Neural crest cell (in vitro differentiated cells): ENCODE results near the gene ADAMTS13. TPM values are rescaled to one million over a fixed set of nuclear protein-coding genes. Genes with fewer than 3 reads are reported as not detected.

Experiments used
- DNase-seq: peaks from one replicate; pipeline ENCODE4 v3.0.0; 2021; ENCODE audit warnings: low read depth, mixed read lengths, low spot score
- H3K27ac Mint-ChIP-seq: one replicate; pipeline ENCODE4 v1.8.0; 2021; ENCODE audit warnings: mild to moderate bottlenecking, mixed read lengths; ENCODE audit not compliant: unreplicated experiment
- H3K27me3 Mint-ChIP-seq: 2 replicates; pipeline ENCODE4 v1.8.0; 2021; ENCODE audit warnings: low read depth, mild to moderate bottlenecking, mixed read lengths
- H3K36me3 Mint-ChIP-seq: 2 replicates; pipeline ENCODE4 v1.8.0; 2021; ENCODE audit warnings: low read depth, mild to moderate bottlenecking, mixed read lengths
- H3K4me1 Mint-ChIP-seq: 2 replicates; pipeline ENCODE4 v1.8.0; 2021; ENCODE audit warnings: mixed read lengths
- H3K4me3 Mint-ChIP-seq: one replicate; pipeline ENCODE4 v1.8.0; 2021; ENCODE audit warnings: mild to moderate bottlenecking, mixed read lengths
- H3K9me3 Mint-ChIP-seq: 2 replicates; pipeline ENCODE4 v1.8.0; 2021; ENCODE audit warnings: mixed read lengths
- total RNA-seq: library from RNA; stranded (reverse); gene quantifications from 2 replicates; pipeline ENCODE4 v1.2.1, GENCODE V29; 2021
- TF ChIP-seq, protein P1 (sequence below): fragments of 200-600 bp; sonication (generic); conservative IDR thresholded peaks from 2 replicates; pipeline ENCODE4 v1.5.0; 2021; ENCODE audit warnings: antibody characterized with exemption, mild to moderate bottlenecking

Gene ADAMTS13
- total RNA-seq, 1 donor from 2014 or later: 6.0 TPM

DNA sequence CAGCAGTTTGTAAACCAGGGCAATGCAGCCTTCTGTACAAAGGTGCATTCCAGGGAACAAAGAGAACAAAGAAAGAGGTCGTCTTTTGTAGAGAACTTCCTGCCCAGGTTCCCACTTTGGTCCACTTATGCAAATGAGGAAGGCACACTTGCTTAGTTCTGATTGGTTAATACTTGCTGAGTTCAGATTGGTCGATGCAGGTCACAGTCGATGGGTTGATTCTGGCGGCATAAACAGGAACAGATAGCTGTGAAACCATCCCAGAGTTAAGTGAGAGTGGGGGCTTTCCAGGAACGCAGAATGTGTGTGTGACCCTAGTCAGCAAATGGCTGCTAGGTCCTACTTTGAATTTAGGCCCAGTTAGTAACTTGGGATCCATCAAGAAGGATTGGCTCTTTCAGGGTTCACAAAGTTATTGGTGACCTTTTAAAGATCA lies 1.8 kb upstream of the ADAMTS13 start:
- no peaks in the 10 kb centered on the region for H3K9me3 Mint-ChIP-seq
- TF ChIP-seq, protein P1, sequence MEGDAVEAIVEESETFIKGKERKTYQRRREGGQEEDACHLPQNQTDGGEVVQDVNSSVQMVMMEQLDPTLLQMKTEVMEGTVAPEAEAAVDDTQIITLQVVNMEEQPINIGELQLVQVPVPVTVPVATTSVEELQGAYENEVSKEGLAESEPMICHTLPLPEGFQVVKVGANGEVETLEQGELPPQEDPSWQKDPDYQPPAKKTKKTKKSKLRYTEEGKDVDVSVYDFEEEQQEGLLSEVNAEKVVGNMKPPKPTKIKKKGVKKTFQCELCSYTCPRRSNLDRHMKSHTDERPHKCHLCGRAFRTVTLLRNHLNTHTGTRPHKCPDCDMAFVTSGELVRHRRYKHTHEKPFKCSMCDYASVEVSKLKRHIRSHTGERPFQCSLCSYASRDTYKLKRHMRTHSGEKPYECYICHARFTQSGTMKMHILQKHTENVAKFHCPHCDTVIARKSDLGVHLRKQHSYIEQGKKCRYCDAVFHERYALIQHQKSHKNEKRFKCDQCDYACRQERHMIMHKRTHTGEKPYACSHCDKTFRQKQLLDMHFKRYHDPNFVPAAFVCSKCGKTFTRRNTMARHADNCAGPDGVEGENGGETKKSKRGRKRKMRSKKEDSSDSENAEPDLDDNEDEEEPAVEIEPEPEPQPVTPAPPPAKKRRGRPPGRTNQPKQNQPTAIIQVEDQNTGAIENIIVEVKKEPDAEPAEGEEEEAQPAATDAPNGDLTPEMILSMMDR: no peak
- H3K27me3 Mint-ChIP-seq: peaks cover 1% of the 10 kb centered on the region
- H3K4me1 Mint-ChIP-seq: peaks cover 26% of the 10 kb centered on the region
- H3K27ac Mint-ChIP-seq: no peak overlapping the region
- peak overlapping the region; percentile 64 for H3K4me3 Mint-ChIP-seq
- H3K36me3 Mint-ChIP-seq: no peaks in the 10 kb centered on the region
- DNase-seq: no peak

GRCh38 chr9:133423216-133423615 lies 1.0 kb downstream of the ADAMTS13 start:
- Mint-ChIP-seq H3K36me3 (peaks cover 6% of the 10 kb centered on the region), H3K9me3 (no peaks in the 10 kb centered on the region), H3K4me3 (peak overlapping the region; percentile 44), H3K27me3 (peaks cover 23% of the 10 kb centered on the region), H3K4me1 (peaks cover 13% of the 10 kb centered on the region), H3K27ac (no peak overlapping the region)
- no peak for DNase-seq
- TF ChIP-seq, protein P1: no peak

- no peak for DNase-seq
- Mint-ChIP-seq H3K4me1 (peaks cover 3% of the 10 kb centered on the region), H3K36me3 (peaks cover 6% of the 10 kb centered on the region), H3K27ac (no peak overlapping the region), H3K4me3 (no peak overlapping the region), H3K9me3 (no peaks in the 10 kb centered on the region), H3K27me3 (peaks cover 24% of the 10 kb centered on the region)
- TF ChIP-seq, protein P1: no peak
Measured at GRCh38 chr9:133424187-133424586, 2.0 kb downstream of the ADAMTS13 start.

DNA sequence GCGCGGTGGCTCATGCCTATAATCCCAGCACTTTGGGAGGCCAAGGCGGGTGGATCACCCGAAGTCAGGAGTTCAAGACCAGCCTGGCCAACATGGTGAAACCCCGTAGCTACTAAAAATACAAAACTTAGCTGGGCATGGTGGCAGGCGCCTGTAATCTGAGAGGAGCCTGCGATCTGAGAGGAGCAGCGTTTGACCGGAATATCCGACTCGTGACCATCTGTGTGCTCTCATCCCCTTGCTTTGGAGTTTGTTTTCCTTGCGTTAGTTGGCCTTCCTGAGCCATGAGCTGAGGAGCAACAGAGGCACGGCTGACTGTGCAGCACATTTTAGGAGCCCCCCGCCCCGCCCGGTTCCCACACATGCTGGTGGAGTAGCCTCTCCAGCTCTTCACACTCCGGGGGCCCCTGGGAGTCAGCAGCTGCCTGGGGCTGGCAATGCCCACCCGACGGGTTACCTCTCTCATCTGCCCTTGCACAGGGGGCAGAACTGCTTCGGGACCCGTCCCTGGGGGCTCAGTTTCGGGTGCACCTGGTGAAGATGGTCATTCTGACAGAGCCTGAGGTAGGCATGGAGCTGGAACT lies 3.0 kb downstream of the ADAMTS13 start:
- Mint-ChIP-seq H3K9me3 (no peaks in the 10 kb centered on the region), H3K4me3 (no peak overlapping the region), H3K27me3 (peaks cover 32% of the 10 kb centered on the region), H3K27ac (no peak overlapping the region), H3K4me1 (no peaks in the 10 kb centered on the region), H3K36me3 (peaks cover 6% of the 10 kb centered on the region)
- DNase-seq: no peak
- TF ChIP-seq, protein P1: no peak

- H3K4me3 Mint-ChIP-seq: no peak overlapping the region
- TF ChIP-seq, protein P1: no peak
- no peak overlapping the region for H3K27ac Mint-ChIP-seq
- H3K36me3 Mint-ChIP-seq: peaks cover 6% of the 10 kb centered on the region
- H3K27me3 Mint-ChIP-seq: peaks cover 39% of the 10 kb centered on the region
- no peaks in the 10 kb centered on the region for H3K4me1 Mint-ChIP-seq
- H3K9me3 Mint-ChIP-seq: no peaks in the 10 kb centered on the region
- DNase-seq: no peak
Measured at GRCh38 chr9:133426011-133426410, 3.8 kb downstream of the ADAMTS13 start.
